H9 (cell line): ENCODE measurements around the gene SEPTIN3. TPM values are rescaled to one million over a fixed set of nuclear protein-coding genes. Genes with fewer than 3 reads are reported as not detected.

ENCODE experiments used
- DNase-seq: peaks from one replicate; pipeline ENCODE4 v3.0.0-alpha.2; 2017
- H2AFZ ChIP-seq: one replicate; pipeline ENCODE4 v1.6.1; 2013; ENCODE audit warnings: mild to moderate bottlenecking, low read length, control low read depth, moderate library complexity
- H2AK5ac ChIP-seq: 2 replicates; pipeline ENCODE4 v1.6.1; 2013; ENCODE audit warnings: low read length, control low read depth, mixed read lengths; ENCODE audit not compliant: insufficient read length
- H2BK120ac ChIP-seq: one replicate; pipeline ENCODE4 v1.6.1; 2013; ENCODE audit warnings: low read depth, mild to moderate bottlenecking, low read length, control low read depth, inconsistent platforms; ENCODE audit not compliant: poor library complexity, severe bottlenecking
- H2BK12ac ChIP-seq: 2 replicates; pipeline ENCODE4 v1.6.1; 2013; ENCODE audit warnings: low read length, control low read depth, mixed read lengths, low read depth; ENCODE audit not compliant: insufficient read length
- H2BK15ac ChIP-seq: 2 replicates; pipeline ENCODE4 v1.6.1; 2013; ENCODE audit warnings: low read depth, low read length, control low read depth
- H2BK20ac ChIP-seq: one replicate; pipeline ENCODE4 v1.6.1; 2013; ENCODE audit warnings: low read depth, mild to moderate bottlenecking, low read length, control low read depth, inconsistent platforms; ENCODE audit not compliant: poor library complexity, severe bottlenecking
- H2BK5ac ChIP-seq: 2 replicates; pipeline ENCODE4 v1.6.1; 2013; ENCODE audit warnings: low read length, control low read depth, mixed read lengths; ENCODE audit not compliant: insufficient read length
- H3K14ac ChIP-seq: 2 replicates; pipeline ENCODE4 v1.6.1; 2013; ENCODE audit warnings: low read length, control low read depth; ENCODE audit not compliant: insufficient read depth
- H3K18ac ChIP-seq: 2 replicates; pipeline ENCODE4 v1.6.1; 2013; ENCODE audit warnings: low read depth, mild to moderate bottlenecking, mixed read lengths, low read length, control low read depth; ENCODE audit not compliant: insufficient read length
- H3K23ac ChIP-seq: 2 replicates; pipeline ENCODE4 v1.6.1; 2013; ENCODE audit warnings: low read length, control low read depth, mixed read lengths, low read depth; ENCODE audit not compliant: insufficient read length
- H3K23me2 ChIP-seq: 2 replicates; pipeline ENCODE4 v1.6.1; 2013; ENCODE audit warnings: low read depth, mild to moderate bottlenecking, mixed read lengths, low read length, control low read depth; ENCODE audit not compliant: insufficient read length, poor library complexity, severe bottlenecking
- H3K27ac ChIP-seq: 2 replicates; pipeline ENCODE4 v1.5.1; 2013; ENCODE audit warnings: low read length, control low read depth, mixed read lengths, low read depth; ENCODE audit not compliant: insufficient read length
- H3K27me3 ChIP-seq: 2 replicates; pipeline ENCODE4 v1.6.1; 2013; ENCODE audit warnings: low read length, control low read depth, inconsistent platforms; ENCODE audit not compliant: insufficient read depth
- H3K4ac ChIP-seq: 2 replicates; pipeline ENCODE4 v1.6.1; 2013; ENCODE audit warnings: low read depth, mild to moderate bottlenecking, control low read depth, inconsistent platforms, low read length, moderate library complexity
- H3K4me1 ChIP-seq: 2 replicates; pipeline ENCODE4 v1.6.1; 2013; ENCODE audit warnings: low read length, control low read depth, inconsistent platforms; ENCODE audit not compliant: insufficient read depth
- H3K4me2 ChIP-seq: 2 replicates; pipeline ENCODE4 v1.6.1; 2013; ENCODE audit warnings: low read length, control low read depth, mixed read lengths; ENCODE audit not compliant: insufficient read length, insufficient read depth
- H3K56ac ChIP-seq: 2 replicates; pipeline ENCODE4 v1.6.1; 2013; ENCODE audit warnings: low read depth, mild to moderate bottlenecking, mixed read lengths, low read length, control low read depth; ENCODE audit not compliant: insufficient read length
- H3K79me1 ChIP-seq: 2 replicates; pipeline ENCODE4 v1.6.1; 2013; ENCODE audit warnings: low read depth, mild to moderate bottlenecking, moderate library complexity, low read length, control low read depth, inconsistent platforms; ENCODE audit not compliant: insufficient read depth, poor library complexity, severe bottlenecking
- H3K79me2 ChIP-seq: 2 replicates; pipeline ENCODE4 v1.6.1; 2013; ENCODE audit warnings: low read length, control low read depth, inconsistent platforms; ENCODE audit not compliant: insufficient read depth
- H3K9ac ChIP-seq: 2 replicates; pipeline ENCODE4 v1.6.1; 2013; ENCODE audit warnings: low read length, control low read depth, mixed read lengths; ENCODE audit not compliant: insufficient read length; ENCODE audit errors: extremely low read depth
- H3K9me3 ChIP-seq: one replicate; pipeline ENCODE4 v1.6.1; 2013; ENCODE audit warnings: low read depth, low read length, inconsistent platforms; ENCODE audit not compliant: control insufficient read depth
- H3T11ph ChIP-seq: one replicate; pipeline ENCODE4 v1.6.1; 2013; ENCODE audit warnings: mild to moderate bottlenecking, low read length, control low read depth, inconsistent platforms
- H4K20me1 ChIP-seq: one replicate; pipeline ENCODE4 v1.6.1; 2013; ENCODE audit not compliant: control insufficient read depth, insufficient read length, insufficient read depth
- H4K5ac ChIP-seq: 2 replicates; pipeline ENCODE4 v1.6.1; 2013; ENCODE audit warnings: low read depth, mild to moderate bottlenecking, mixed read lengths, low read length, control low read depth; ENCODE audit not compliant: insufficient read length
- H4K8ac ChIP-seq: replicated peaks from 2 replicates; pipeline ENCODE4 v1.6.1; 2013; ENCODE audit warnings: low read length, control low read depth, mixed read lengths, low read depth; ENCODE audit not compliant: insufficient read length
- H4K91ac ChIP-seq: 2 replicates; pipeline ENCODE4 v1.6.1; 2013; ENCODE audit warnings: low read depth, mild to moderate bottlenecking, moderate library complexity, mixed read lengths, low read length, control low read depth; ENCODE audit not compliant: insufficient read length
- H3K27ac Mint-ChIP-seq, 3 experiments: 2 replicates in 2 of 3; 3 replicates in 1 of 3; pipeline ENCODE4 v1.8.0; 2020 to 2021; ENCODE audit warnings: mixed read lengths in 3 of 3, mild to moderate bottlenecking in 1 of 3, moderate library complexity in 1 of 3
- H3K27me3 Mint-ChIP-seq: 2 replicates; pipeline ENCODE4 v1.8.0; 2021; ENCODE audit warnings: low read depth, mild to moderate bottlenecking, moderate library complexity, mixed read lengths
- H3K36me3 Mint-ChIP-seq, 3 experiments: 2 replicates in 2 of 3; 3 replicates in 1 of 3; pipeline ENCODE4 v1.8.0; 2020 to 2021; ENCODE audit warnings: low read depth in 3 of 3, mixed read lengths in 3 of 3; ENCODE audit not compliant: insufficient read depth in 1 of 3
- H3K4me1 Mint-ChIP-seq, 2 experiments: 2 replicates each; pipeline ENCODE4 v1.8.0; 2020; ENCODE audit warnings: mixed read lengths in 2 of 2
- H3K4me3 Mint-ChIP-seq, 2 experiments: 2 replicates in 1 of 2; 3 replicates in 1 of 2; pipeline ENCODE4 v1.8.0; 2020 to 2021; ENCODE audit warnings: mild to moderate bottlenecking in 2 of 2, mixed read lengths in 2 of 2, moderate library complexity in 1 of 2
- H3K9me3 Mint-ChIP-seq, 2 experiments: 2 replicates in 1 of 2; 3 replicates in 1 of 2; pipeline ENCODE4 v1.8.0; 2020; ENCODE audit warnings: mild to moderate bottlenecking in 2 of 2, mixed read lengths in 2 of 2, moderate library complexity in 1 of 2
- CTCF ChIP-seq: fragments of 200-600 bp; sonication (generic); conservative IDR thresholded peaks from 3 replicates; pipeline ENCODE4 v1.8.0; 2021; ENCODE audit warnings: antibody characterized with exemption, mild to moderate bottlenecking
- WGBS: extraction: QIAGEN DNeasy Blood & Tissue Kit; methylation state at CpG from one replicate; pipeline ENCODE4 v1.1.7; 2013; ENCODE audit warnings: missing lambda C conversion rate, low lambda C conversion rate, mixed read lengths; ENCODE audit not compliant: insufficient read length; ENCODE audit errors: extremely low coverage; 5-methylcytosine and 5-hydroxymethylcytosine counted together
- total RNA-seq: library from RNA; stranded (reverse); gene quantifications from 2 replicates; pipeline ENCODE4 v1.2.1, GENCODE V29; 2021

Gene SEPTIN3
- total RNA-seq, 1 experiment from 2014 or later, result 33.3 TPM

- Histone ChIP-seq H3K27me3 (no peaks in the 10 kb centered on the region), H2BK120ac (no peak within 1 kb of the TSS), H3K56ac (no peak within 1 kb of the TSS), H4K8ac (no peak within 1 kb of the TSS), H4K20me1 (no peaks in the 10 kb centered on the region), H3K23ac (no peak within 1 kb of the TSS), H3K23me2 (peaks cover 9% of the 10 kb centered on the region), H3K9me3 (no peaks in the 10 kb centered on the region), H2BK15ac (no peak within 1 kb of the TSS), H3K4me2 (peak within 1 kb of the TSS; percentile 67), H3K79me1 (no peaks in the 10 kb centered on the region), H2BK12ac (no peak within 1 kb of the TSS), H3K27ac (no peak within 1 kb of the TSS), H2BK5ac (no peak within 1 kb of the TSS), H2AK5ac (no peak within 1 kb of the TSS), H3K4me1 (peaks cover 3% of the 10 kb centered on the region; the same call in 1 of the 2 replicates), H3T11ph (no peak within 1 kb of the TSS), H3K18ac (peak within 1 kb of the TSS; percentile 78), H4K91ac (no peak within 1 kb of the TSS), H2AFZ (no peak within 1 kb of the TSS), H4K5ac (no peak within 1 kb of the TSS), H3K14ac (peak within 1 kb of the TSS; percentile 91), H3K9ac (peak within 1 kb of the TSS; percentile 57), H3K4ac (no peak within 1 kb of the TSS; the same call in 1 of the 2 replicates), H2BK20ac (no peak within 1 kb of the TSS), H3K79me2 (no peaks in the 10 kb centered on the region; the same call in 1 of the 2 replicates)
- Mint-ChIP-seq H3K4me1 (peaks cover 23 to 43% of the 10 kb centered on the region in 2 experiments), H3K36me3 (peaks cover 27 to 36% (median 34%) of the 10 kb centered on the region in 3 experiments; a peak in 6 of 7 replicates), H3K27me3 (peaks cover 1% of the 10 kb centered on the region), H3K4me3 (peak within 1 kb of the TSS; percentile 81 to 82), H3K9me3 (no peaks in the 10 kb centered on the region), H3K27ac (peak within 1 kb of the TSS in 2 of 3 experiments; percentile 55 to 75; a peak in 4 of 7 replicates)
- DNase-seq, result peak; percentile 98
- TF ChIP-seq CTCF, result no peak
- no CpG with 5 or more reads among the region's 56 CpGs for WGBS
These were observed 22.4 kb upstream of the SEPTIN3 start, which contains the start of gene CENPM for GRCh38 chr22:41946629-41947423. CENPM (minus strand) TSS chr22:41947152; CDS start chr22:41947076, 76 bp downstream.
